Measurements from ENCODE around the gene LILRA2. TPM values are rescaled to one million over a fixed set of nuclear protein-coding genes. Genes with fewer than 3 reads are reported as not detected.
"Not testable (repeated sequence)": the region's sequence is repeated elsewhere in the genome, so short reads cannot be mapped to it uniquely, and the experiment has no call there.

LILRA2 gene
- total RNA-seq, 1 donor from 2014 or later, result not detected

DNA sequence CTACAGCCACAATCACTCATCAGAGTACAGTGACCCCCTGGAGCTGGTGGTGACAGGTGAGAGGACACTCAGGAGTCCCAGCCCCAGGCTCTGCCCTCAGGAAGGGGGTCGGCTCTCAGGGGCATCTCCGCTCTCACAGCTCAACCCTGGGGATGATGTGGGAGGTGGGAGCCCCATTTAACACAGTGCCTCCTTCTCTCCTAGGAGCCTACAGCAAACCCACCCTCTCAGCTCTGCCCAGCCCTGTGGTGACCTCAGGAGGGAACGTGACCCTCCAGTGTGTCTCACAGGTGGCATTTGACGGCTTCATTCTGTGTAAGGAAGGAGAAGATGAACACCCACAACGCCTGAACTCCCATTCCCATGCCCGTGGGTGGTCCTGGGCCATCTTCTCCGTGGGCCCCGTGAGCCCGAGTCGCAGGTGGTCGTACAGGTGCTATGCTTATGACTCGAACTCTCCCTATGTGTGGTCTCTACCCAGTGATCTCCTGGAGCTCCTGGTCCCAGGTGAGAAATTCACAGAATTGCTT is 1.0 kb downstream of the LILRA2 start:
- intact Hi-C loops (cut with micrococcal nuclease), result loop anchor here (5.0 kb wide), 1 partner anchor 43 kb away; no protein-coding TSS in a partner anchor
- ATAC-seq (ENCODE audit: low read depth), result no peak
- no peak for TF ChIP-seq CTCF (IDR thresholded peaks at IDR 0.05)
- Mint-ChIP-seq H3K27ac (no peak overlapping the region), H3K36me3 (ENCODE audit: low read depth) (no peaks in the 10 kb centered on the region), H3K27me3 (peaks cover 5% of the 10 kb centered on the region), H3K4me3 (no peak overlapping the region), H3K9me3 (no peaks in the 10 kb centered on the region), H3K4me1 (peaks cover 25% of the 10 kb centered on the region)
- ChIA-PET POLR2A (no interaction called here), CTCF (interaction anchor here (2.5 kb wide), 1 partner anchor 78 kb away, joined by 5 read pairs; no protein-coding TSS in a partner anchor)
- DNase-seq, result no peak

DNA sequence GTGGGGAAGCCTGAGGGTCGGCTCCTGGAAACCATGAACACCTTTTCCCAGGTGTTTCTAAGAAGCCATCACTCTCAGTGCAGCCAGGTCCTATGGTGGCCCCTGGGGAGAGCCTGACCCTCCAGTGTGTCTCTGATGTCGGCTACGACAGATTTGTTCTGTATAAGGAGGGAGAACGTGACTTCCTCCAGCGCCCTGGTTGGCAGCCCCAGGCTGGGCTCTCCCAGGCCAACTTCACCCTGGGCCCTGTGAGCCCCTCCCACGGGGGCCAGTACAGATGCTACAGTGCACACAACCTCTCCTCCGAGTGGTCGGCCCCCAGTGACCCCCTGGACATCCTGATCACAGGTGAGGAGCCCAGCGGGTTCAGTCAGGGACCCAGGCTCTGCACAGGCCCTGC is 1.6 kb downstream of the LILRA2 start:
- H3K4me3 Mint-ChIP-seq; H3K27ac Mint-ChIP-seq; H3K9me3 Mint-ChIP-seq; CTCF ChIA-PET; ATAC-seq (ENCODE audit: low read depth); H3K36me3 Mint-ChIP-seq (ENCODE audit: low read depth); POLR2A ChIA-PET; H3K27me3 Mint-ChIP-seq; intact Hi-C loops (cut with micrococcal nuclease); DNase-seq: not testable (repeated sequence)
- H3K4me1 Mint-ChIP-seq, result peaks cover 25% of the 10 kb centered on the region

DNA sequence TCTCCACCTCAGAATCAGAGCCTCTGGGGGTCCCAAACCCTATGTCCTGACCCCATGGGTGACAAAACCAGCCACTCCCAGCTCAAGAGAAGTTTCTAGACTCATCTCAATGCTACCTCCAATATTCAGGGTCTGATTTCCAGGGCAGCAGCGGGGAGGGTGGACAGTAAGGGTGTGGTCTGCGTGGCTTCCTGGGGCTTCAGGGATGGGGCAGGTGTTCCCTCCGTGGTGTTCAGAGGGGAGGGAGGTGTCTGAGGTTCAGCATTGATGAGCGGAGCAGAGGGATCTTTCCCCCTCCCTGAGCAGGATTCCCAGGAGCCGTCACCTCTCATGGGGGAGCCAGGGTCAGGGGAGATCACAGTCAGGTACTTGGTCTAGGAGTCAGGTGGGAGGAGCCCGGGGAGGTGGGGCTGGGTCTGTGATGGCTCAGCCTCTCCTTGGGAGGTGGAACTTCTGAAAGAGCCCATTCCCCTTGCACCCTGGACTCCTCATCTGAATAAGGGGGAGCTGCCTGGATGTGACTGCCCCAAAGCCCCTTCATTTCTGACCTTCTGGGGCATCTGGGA is 2.9 kb downstream of the LILRA2 start:
- intact Hi-C loops (cut with micrococcal nuclease), result no loop called here
- Mint-ChIP-seq H3K4me3 (no peak overlapping the region), H3K36me3 (ENCODE audit: low read depth) (no peaks in the 10 kb centered on the region), H3K9me3 (no peaks in the 10 kb centered on the region), H3K27ac (no peak overlapping the region), H3K27me3 (peaks cover 5% of the 10 kb centered on the region), H3K4me1 (peaks cover 23% of the 10 kb centered on the region)
- no peak for TF ChIP-seq CTCF (IDR thresholded peaks at IDR 0.05)
- ChIA-PET POLR2A (no interaction called here), CTCF (no interaction called here)
- ATAC-seq (ENCODE audit: low read depth) (no peak), DNase-seq (no peak)

DNA sequence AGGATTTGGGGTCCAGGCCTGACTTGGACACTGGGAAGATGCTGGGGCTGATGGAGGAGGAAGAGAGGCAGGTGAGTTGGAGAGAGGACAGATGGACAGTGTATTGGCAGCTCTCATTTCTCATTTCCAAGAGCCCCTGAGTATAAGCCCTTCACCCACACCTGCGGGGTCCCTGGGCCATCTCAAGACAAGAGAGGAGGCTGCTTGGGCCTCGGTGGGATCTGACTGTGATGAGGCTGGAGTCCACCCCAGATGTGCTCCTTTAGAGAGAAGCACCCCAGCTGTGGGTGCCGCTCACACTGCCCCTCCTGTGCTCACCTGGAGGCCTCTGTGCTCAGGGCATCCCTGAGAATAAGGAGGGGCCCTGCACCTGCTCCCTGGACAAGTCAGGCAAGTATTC is 3.7 kb downstream of the LILRA2 start:
- H3K27ac Mint-ChIP-seq, result no peak overlapping the region
- no peaks in the 10 kb centered on the region for H3K9me3 Mint-ChIP-seq
- DNase-seq, result no peak
- peaks cover 6% of the 10 kb centered on the region for H3K27me3 Mint-ChIP-seq
- intact Hi-C loops (cut with micrococcal nuclease), result no loop called here
- ATAC-seq (ENCODE audit: low read depth), result no peak
- H3K4me3 Mint-ChIP-seq, result no peak overlapping the region
- POLR2A ChIA-PET, result no interaction called here
- no peaks in the 10 kb centered on the region for H3K36me3 Mint-ChIP-seq (ENCODE audit: low read depth)
- no peak for TF ChIP-seq CTCF (IDR thresholded peaks at IDR 0.05)
- peaks cover 20% of the 10 kb centered on the region for H3K4me1 Mint-ChIP-seq
- CTCF ChIA-PET, result no interaction called here

DNA sequence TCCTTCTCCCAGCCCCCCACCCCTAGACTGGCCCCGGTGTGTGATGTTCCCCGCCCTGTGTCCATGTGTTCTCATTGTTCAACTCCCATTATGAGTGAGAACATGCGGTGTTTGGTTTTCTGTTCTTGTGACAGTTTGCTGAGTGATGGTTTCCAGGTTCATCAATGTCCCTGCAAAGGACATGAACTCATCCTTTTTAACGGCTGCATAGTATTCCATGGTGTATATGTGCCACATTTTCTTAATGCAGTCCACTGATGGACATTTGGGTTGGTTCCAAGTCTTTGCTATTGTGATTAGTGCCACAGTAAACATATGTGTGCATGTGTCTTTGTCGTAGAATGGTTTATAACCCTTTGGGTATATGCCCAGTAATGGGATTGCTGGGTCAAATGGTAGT is 4.7 kb downstream of the LILRA2 start:
- H3K4me3 Mint-ChIP-seq; CTCF ChIA-PET; H3K9me3 Mint-ChIP-seq; POLR2A ChIA-PET; H3K36me3 Mint-ChIP-seq (ENCODE audit: low read depth); DNase-seq; H3K27ac Mint-ChIP-seq; ATAC-seq (ENCODE audit: low read depth); intact Hi-C loops (cut with micrococcal nuclease): not testable (repeated sequence)
- H3K4me1 Mint-ChIP-seq, result peaks cover 11% of the 10 kb centered on the region
- peaks cover 14% of the 10 kb centered on the region for H3K27me3 Mint-ChIP-seq

DNA sequence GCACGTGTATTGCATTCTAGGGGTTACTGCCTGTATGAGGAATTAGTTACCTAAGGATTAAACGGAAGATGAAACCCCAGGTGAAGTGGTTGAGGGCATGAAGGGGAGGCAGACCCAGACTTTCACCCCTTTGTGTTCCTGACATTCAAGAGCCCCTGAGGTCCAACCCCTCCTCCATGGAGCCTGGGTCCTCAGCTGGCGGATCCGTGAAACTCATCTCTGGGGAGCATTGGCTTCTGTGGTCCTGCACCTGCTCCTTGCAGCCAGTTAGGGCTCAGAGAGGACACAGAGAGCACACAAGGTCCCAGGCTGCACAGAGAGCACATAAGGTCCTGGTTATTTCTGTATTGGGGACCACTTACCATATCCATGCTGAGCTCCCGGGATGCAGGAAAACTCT is 12.8 kb downstream of the LILRA2 start:
- peaks cover 33% of the 10 kb centered on the region for H3K27me3 Mint-ChIP-seq
- ChIA-PET POLR2A (no interaction called here), CTCF (no interaction called here)
- DNase-seq, result no peak
- H3K36me3 Mint-ChIP-seq (ENCODE audit: low read depth), result no peaks in the 10 kb centered on the region
- intact Hi-C loops (cut with micrococcal nuclease), result no loop called here
- TF ChIP-seq CTCF (IDR thresholded peaks at IDR 0.05), result no peak
- ATAC-seq (ENCODE audit: low read depth), result no peak
- peaks cover 11% of the 10 kb centered on the region for H3K9me3 Mint-ChIP-seq
- no peak overlapping the region for H3K27ac Mint-ChIP-seq
- H3K4me3 Mint-ChIP-seq, result no peak overlapping the region
- H3K4me1 Mint-ChIP-seq, result no peaks in the 10 kb centered on the region
